G401 (cell line): ENCODE results near the gene TAAR6. TPM values are rescaled to one million over a fixed set of nuclear protein-coding genes. Genes with fewer than 3 reads are reported as not detected.
"Not testable (repeated sequence)": the region's sequence is repeated elsewhere in the genome, so short reads cannot be mapped to it uniquely, and the experiment has no call there.

ENCODE experiments used
- DNase-seq: peaks from one replicate; pipeline ENCODE4 v3.0.0-alpha.2; 2015; ENCODE audit warnings: low spot score
- in situ Hi-C: cut with HindIII; loops from 2 replicates; pipeline ENCODE4 v1.10.0; 2016; ENCODE audit warnings: low sequenced_read_pairs, mixed read lengths
- total RNA-seq: library from RNA; depleted of rRNA; stranded (reverse); fragments of >200 nt; shearing (Covaris generic); gene quantifications from 2 replicates; pipeline ENCODE4 v1.2.3, GENCODE V29; 2014; rRNA removed

Gene TAAR6
- total RNA-seq, 1 experiment from 2014 or later = not detected

GRCh38 chr6:132571774-132572173 lies 1.7 kb downstream of the TAAR6 start:
- in situ Hi-C loops = no loop called here
- DNase-seq = no peak

GRCh38 chr6:132584698-132585097 lies 14.6 kb downstream of the TAAR6 start:
- in situ Hi-C loops = no loop called here
- DNase-seq = no peak

- in situ Hi-C loops = no loop called here
- DNase-seq = no peak
Observed at GRCh38 chr6:132587424-132587823, 17.3 kb downstream of the TAAR6 start.

GRCh38 chr6:132589454-132589853 lies 19.3 kb downstream of the TAAR6 start, which contains the start of gene TAAR5:
Gene TAAR5, minus strand, starts transcription at chr6:132589741. Its CDS starts 55 bp downstream, at chr6:132589686.
- no peak for DNase-seq
- in situ Hi-C loops = no loop called here

- DNase-seq = no peak
- in situ Hi-C loops = no loop called here
Observed at GRCh38 chr6:132590362-132590761, 20.2 kb downstream of the TAAR6 start.

- DNase-seq = no peak
- in situ Hi-C loops = no loop called here
Observed at GRCh38 chr6:132592855-132593254, 22.7 kb downstream of the TAAR6 start.

GRCh38 chr6:132596201-132596600 lies 26.1 kb downstream of the TAAR6 start:
- no peak for DNase-seq
- in situ Hi-C loops = no loop called here

GRCh38 chr6:132598473-132598872 lies 28.4 kb downstream of the TAAR6 start:
- DNase-seq = no peak
- in situ Hi-C loops = no loop called here

GRCh38 chr6:132600900-132601299 lies 30.8 kb downstream of the TAAR6 start:
- DNase-seq, in situ Hi-C loops: not testable (repeated sequence)

- in situ Hi-C loops = no loop called here
Observed at GRCh38 chr6:132604635-132605152, 34.6 kb downstream of the TAAR6 start.

GRCh38 chr6:132607544-132608233 lies 37.6 kb downstream of the TAAR6 start:
- in situ Hi-C loops = no loop called here
- DNase-seq = no peak

More at GRCh38 chr6:132604635-132605152, 34.6 kb downstream of the TAAR6 start:
- no peak for DNase-seq

- DNase-seq = no peak
- in situ Hi-C loops = no loop called here
Observed at GRCh38 chr6:132611616-132612015, 41.5 kb downstream of the TAAR6 start.

GRCh38 chr6:132612449-132613108 lies 42.5 kb downstream of the TAAR6 start:
- in situ Hi-C loops = no loop called here
- no peak for DNase-seq

GRCh38 chr6:132614554-132614953 lies 44.4 kb downstream of the TAAR6 start:
- DNase-seq = no peak
- in situ Hi-C loops = no loop called here

GRCh38 chr6:132616677-132617076 lies 46.6 kb downstream of the TAAR6 start:
- in situ Hi-C loops = no loop called here
- DNase-seq = no peak

Other genes starting within 250 kb of the TAAR6 start
- not detected in 2 replicates for gene MOXD1, start 168.8 kb upstream of the TAAR6 start, total RNA-seq
- 1.4 and 3.5 TPM in 2 replicates for gene STX7, start 57.2 kb upstream of the TAAR6 start, total RNA-seq
- not detected in 2 replicates for gene TAAR9, start 32.0 kb upstream of the TAAR6 start, total RNA-seq
- gene TAAR8, start 17.6 kb upstream of the TAAR6 start, total RNA-seq = not detected in 2 replicates
- not detected in 2 replicates for gene TAAR5, start 19.4 kb downstream of the TAAR6 start, total RNA-seq
- gene TAAR2, start 54.0 kb downstream of the TAAR6 start, total RNA-seq = not detected in 2 replicates
- gene TAAR1, start 88.9 kb downstream of the TAAR6 start, total RNA-seq = not detected in 2 replicates
- gene VNN1, start 143.7 kb downstream of the TAAR6 start, total RNA-seq = not detected in 2 replicates
- not detected in 2 replicates for gene VNN2, start 187.6 kb downstream of the TAAR6 start, total RNA-seq
- gene SLC18B1, start 228.3 kb downstream of the TAAR6 start, total RNA-seq = 10.8 and 15.5 TPM in 2 replicates
- gene RPS12, start 244.2 kb downstream of the TAAR6 start, total RNA-seq = 1,276 and 1,316 TPM in 2 replicates